ENCODE measurements around the gene SIK1. TPM values are rescaled to one million over a fixed set of nuclear protein-coding genes. Genes with fewer than 3 reads are reported as not detected.
"Not testable (repeated sequence)": the region's sequence is repeated elsewhere in the genome, so short reads cannot be mapped to it uniquely, and the experiment has no call there.

SIK1 gene
- total and polyA plus RNA-seq, 2 donors (not counting 3 experiments of a cell fraction or from before 2014, with no cell fraction given), result 0.59 to 3.3 TPM

DNA sequence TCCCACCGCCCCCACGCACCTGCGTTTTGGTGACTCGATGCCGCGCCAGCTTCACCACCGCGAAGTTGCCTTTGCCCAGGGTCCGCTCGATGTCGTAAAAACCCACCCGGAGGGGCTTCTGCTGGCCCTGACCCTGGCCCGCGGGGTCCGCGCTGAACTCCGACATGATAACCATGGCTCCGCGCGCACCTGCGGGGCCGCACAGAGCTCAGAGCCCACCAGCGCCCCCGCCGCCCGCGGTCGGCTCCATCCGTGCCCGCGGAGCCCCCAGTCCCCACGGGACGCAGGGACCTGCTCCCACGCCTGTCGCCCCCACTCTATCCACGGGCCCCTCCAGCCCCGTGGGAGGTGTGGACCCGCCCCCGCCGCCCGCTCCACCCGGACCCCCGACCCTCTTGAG is 927 bp downstream of the SIK1 start:
- not testable (repeated sequence) for BruUV-seq (replicated peaks)

GRCh38 chr21:43419475-43419874 is 7.5 kb downstream of the SIK1 start:
- intact Hi-C loops (cut with micrococcal nuclease), result not testable (repeated sequence)

More for the DNA sequence above, 927 bp downstream of the SIK1 start:
- H3K27me3 ChIP-seq (ENCODE audit: control insufficient read depth in 2 of 2, insufficient read depth in 2 of 2, low read length in 2 of 2); H3K4me2 ChIP-seq (ENCODE audit: insufficient read depth, low read length); dilution Hi-C loops (cut with MboI; ENCODE audit: extremely low pct_ligation_motif_present, low sequenced_read_pairs); DNase-seq (ENCODE audit: low read depth, low spot score); CTCF ChIA-PET; FAIRE-seq; H3K9me1 ChIP-seq (replicated peaks; ENCODE audit: control insufficient read depth, extremely low read depth, insufficient read depth, low read length); H3K36me3 ChIP-seq (ENCODE audit: control insufficient read depth in 2 of 2, extremely low read depth in 1 of 2, insufficient read depth in 2 of 2, low read length in 2 of 2); H4K20me1 ChIP-seq (replicated peaks; ENCODE audit: control insufficient read depth, extremely low read depth, insufficient read depth, low read length); H3K27ac ChIP-seq (ENCODE audit: insufficient read depth, low read depth, low read length); H3K9me3 ChIP-seq (replicated peaks; ENCODE audit: control insufficient read depth, insufficient read depth, low read length); POLR2A ChIA-PET; H2AFZ ChIP-seq (ENCODE audit: low read depth, low read length); intact Hi-C loops (cut with micrococcal nuclease); H3K9ac ChIP-seq (replicated peaks; ENCODE audit: extremely low read depth, insufficient read depth, low read length); H3K4me1 ChIP-seq (ENCODE audit: control insufficient read depth, extremely low read depth, insufficient read depth, low read length); H3K79me2 ChIP-seq (ENCODE audit: control insufficient read depth, insufficient read depth, low read length); H3K4me3 ChIP-seq (replicated peaks in 1 of 3; ENCODE audit: insufficient read depth in 1 of 3, low read depth in 1 of 3, low read length in 3 of 3): not testable (repeated sequence)

GRCh38 chr21:43414576-43414975 is 12.4 kb downstream of the SIK1 start:
- POLR2A ChIA-PET; H3K9me1 ChIP-seq (replicated peaks; ENCODE audit: control insufficient read depth, extremely low read depth, insufficient read depth, low read length); H2AFZ ChIP-seq (ENCODE audit: low read depth, low read length); H3K79me2 ChIP-seq (ENCODE audit: control insufficient read depth, insufficient read depth, low read length); FAIRE-seq; H3K27ac ChIP-seq (ENCODE audit: insufficient read depth, low read depth, low read length); intact Hi-C loops (cut with micrococcal nuclease); H3K36me3 ChIP-seq (ENCODE audit: control insufficient read depth in 2 of 2, extremely low read depth in 1 of 2, insufficient read depth in 2 of 2, low read length in 2 of 2); dilution Hi-C loops (cut with MboI; ENCODE audit: extremely low pct_ligation_motif_present, low sequenced_read_pairs); DNase-seq (ENCODE audit: low read depth, low spot score); H3K4me1 ChIP-seq (ENCODE audit: control insufficient read depth, extremely low read depth, insufficient read depth, low read length); H3K27me3 ChIP-seq (ENCODE audit: control insufficient read depth in 2 of 2, insufficient read depth in 2 of 2, low read length in 2 of 2); H3K9me3 ChIP-seq (replicated peaks; ENCODE audit: control insufficient read depth, insufficient read depth, low read length); H4K20me1 ChIP-seq (replicated peaks; ENCODE audit: control insufficient read depth, extremely low read depth, insufficient read depth, low read length); CTCF ChIA-PET; BruUV-seq (replicated peaks); H3K9ac ChIP-seq (replicated peaks; ENCODE audit: extremely low read depth, insufficient read depth, low read length); H3K4me3 ChIP-seq (replicated peaks in 1 of 3; ENCODE audit: insufficient read depth in 1 of 3, low read depth in 1 of 3, low read length in 3 of 3); H3K4me2 ChIP-seq (ENCODE audit: insufficient read depth, low read length): not testable (repeated sequence)

More at GRCh38 chr21:43419475-43419874, 7.5 kb downstream of the SIK1 start:
- H3K36me3 ChIP-seq (ENCODE audit: control insufficient read depth in 2 of 2, extremely low read depth in 1 of 2, insufficient read depth in 2 of 2, low read length in 2 of 2); FAIRE-seq; H3K27ac ChIP-seq (ENCODE audit: insufficient read depth, low read depth, low read length); H3K9me1 ChIP-seq (replicated peaks; ENCODE audit: control insufficient read depth, extremely low read depth, insufficient read depth, low read length); H4K20me1 ChIP-seq (replicated peaks; ENCODE audit: control insufficient read depth, extremely low read depth, insufficient read depth, low read length); H3K9ac ChIP-seq (replicated peaks; ENCODE audit: extremely low read depth, insufficient read depth, low read length); BruUV-seq (replicated peaks); H3K79me2 ChIP-seq (ENCODE audit: control insufficient read depth, insufficient read depth, low read length); H3K4me3 ChIP-seq (replicated peaks in 1 of 3; ENCODE audit: insufficient read depth in 1 of 3, low read depth in 1 of 3, low read length in 3 of 3); H3K27me3 ChIP-seq (ENCODE audit: control insufficient read depth in 2 of 2, insufficient read depth in 2 of 2, low read length in 2 of 2); POLR2A ChIA-PET; H3K9me3 ChIP-seq (replicated peaks; ENCODE audit: control insufficient read depth, insufficient read depth, low read length); H3K4me1 ChIP-seq (ENCODE audit: control insufficient read depth, extremely low read depth, insufficient read depth, low read length); H2AFZ ChIP-seq (ENCODE audit: low read depth, low read length); CTCF ChIA-PET; H3K4me2 ChIP-seq (ENCODE audit: insufficient read depth, low read length); DNase-seq (ENCODE audit: low read depth, low spot score); dilution Hi-C loops (cut with MboI; ENCODE audit: extremely low pct_ligation_motif_present, low sequenced_read_pairs): not testable (repeated sequence)

DNA sequence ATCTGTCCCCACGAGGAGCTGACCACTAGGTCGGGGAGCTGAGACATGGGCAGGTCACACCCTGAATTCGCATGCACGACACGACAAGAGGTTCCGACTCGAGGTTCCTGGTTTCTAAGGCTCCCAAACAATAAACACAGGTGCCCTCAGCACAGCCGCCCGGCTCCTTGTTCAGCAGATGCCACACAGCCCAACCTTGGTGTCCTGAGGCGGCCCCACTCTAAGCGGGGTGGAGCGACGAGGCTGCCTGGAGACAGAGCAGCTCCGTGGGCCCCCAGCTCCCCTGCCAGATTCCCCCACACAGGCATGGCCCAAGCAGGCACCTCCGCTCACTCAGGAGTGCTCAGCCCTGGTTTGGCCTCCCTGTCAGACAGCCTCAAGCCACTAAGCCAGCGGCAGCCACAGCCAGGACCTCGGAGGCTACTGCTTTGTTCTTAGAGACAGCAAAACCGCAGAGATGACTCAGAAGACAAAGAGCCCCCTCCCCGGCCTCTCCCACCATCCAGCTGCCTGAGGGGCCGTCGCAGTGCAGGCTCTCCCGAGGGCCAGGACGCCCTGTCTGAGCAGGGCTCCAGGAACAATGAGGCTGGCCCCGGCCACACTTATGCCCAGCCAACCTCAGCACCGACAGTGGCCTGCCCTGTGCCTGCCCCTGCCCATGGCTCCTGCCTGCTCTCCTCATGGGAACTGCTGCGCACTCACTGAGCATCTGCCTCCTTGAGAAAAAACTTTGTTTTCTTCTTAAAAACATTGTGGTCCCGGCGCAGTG is 14.7 kb downstream of the SIK1 start:
- H3K4me2 ChIP-seq (ENCODE audit: insufficient read depth, low read length); H3K4me3 ChIP-seq (replicated peaks in 1 of 3; ENCODE audit: insufficient read depth in 1 of 3, low read depth in 1 of 3, low read length in 3 of 3); DNase-seq (ENCODE audit: low read depth, low spot score); H3K36me3 ChIP-seq (ENCODE audit: control insufficient read depth in 2 of 2, extremely low read depth in 1 of 2, insufficient read depth in 2 of 2, low read length in 2 of 2); H3K4me1 ChIP-seq (ENCODE audit: control insufficient read depth, extremely low read depth, insufficient read depth, low read length); H3K79me2 ChIP-seq (ENCODE audit: control insufficient read depth, insufficient read depth, low read length); H3K27ac ChIP-seq (ENCODE audit: insufficient read depth, low read depth, low read length); BruUV-seq (replicated peaks); H4K20me1 ChIP-seq (replicated peaks; ENCODE audit: control insufficient read depth, extremely low read depth, insufficient read depth, low read length); FAIRE-seq; H2AFZ ChIP-seq (ENCODE audit: low read depth, low read length); H3K9ac ChIP-seq (replicated peaks; ENCODE audit: extremely low read depth, insufficient read depth, low read length); POLR2A ChIA-PET; intact Hi-C loops (cut with micrococcal nuclease); dilution Hi-C loops (cut with MboI; ENCODE audit: extremely low pct_ligation_motif_present, low sequenced_read_pairs); H3K9me1 ChIP-seq (replicated peaks; ENCODE audit: control insufficient read depth, extremely low read depth, insufficient read depth, low read length); H3K27me3 ChIP-seq (ENCODE audit: control insufficient read depth in 2 of 2, insufficient read depth in 2 of 2, low read length in 2 of 2); CTCF ChIA-PET; H3K9me3 ChIP-seq (replicated peaks; ENCODE audit: control insufficient read depth, insufficient read depth, low read length): not testable (repeated sequence)

All from endothelial cell of umbilical vein (primary cell).